ENCODE data around the gene LGSN. TPM values are rescaled to one million over a fixed set of nuclear protein-coding genes. Genes with fewer than 3 reads are reported as not detected.

The LGSN gene
- total RNA-seq, 4 donors from 2014 or later = not detected

- no peaks in the 10 kb centered on the region for H3K4me1 ChIP-seq
- ATAC-seq (no peak), DNase-seq (no peak)
- no peak overlapping the region for H3K4me3 ChIP-seq
- H3K9me3 ChIP-seq = no peaks in the 10 kb centered on the region
- TF ChIP-seq POLR2A (IDR thresholded peaks at IDR 0.05) (no peak), CTCF (IDR thresholded peaks at IDR 0.05 in 4 of 5, conservative IDR thresholded peaks at IDR 0.05 in 1 of 5) (no peak)
- in situ Hi-C loops (cut with MboI; ENCODE audit: low sequenced_read_pairs in 4 of 4) = no loop called here
- intact Hi-C loops (cut with DNase I; ENCODE audit: low total_unique reads) = no loop called here
- no peaks in the 10 kb centered on the region for H3K27me3 ChIP-seq
- no peak overlapping the region for H3K27ac ChIP-seq
- H3K36me3 ChIP-seq = no peaks in the 10 kb centered on the region
Measured at GRCh38 chr6:63316113-63316512, 3.7 kb downstream of the LGSN start.

GRCh38 chr6:63313111-63313510 is 6.7 kb downstream of the LGSN start:
- no peaks in the 10 kb centered on the region for H3K9me3 ChIP-seq
- no peak for TF ChIP-seq CTCF (IDR thresholded peaks at IDR 0.05 in 4 of 5, conservative IDR thresholded peaks at IDR 0.05 in 1 of 5)
- no peak for TF ChIP-seq POLR2A (IDR thresholded peaks at IDR 0.05)
- intact Hi-C loops (cut with DNase I; ENCODE audit: low total_unique reads) (no loop called here), in situ Hi-C loops (cut with MboI; ENCODE audit: low sequenced_read_pairs in 4 of 4) (no loop called here)
- DNase-seq (no peak), ATAC-seq (no peak)
- no peak overlapping the region for H3K4me3 ChIP-seq
- H3K27ac ChIP-seq = no peak overlapping the region
- H3K27me3 ChIP-seq = no peaks in the 10 kb centered on the region
- H3K4me1 ChIP-seq = no peaks in the 10 kb centered on the region
- no peaks in the 10 kb centered on the region for H3K36me3 ChIP-seq

- ATAC-seq (peak; percentile 65), DNase-seq (no peak)
- intact Hi-C loops (cut with DNase I; ENCODE audit: low total_unique reads) = no loop called here
- in situ Hi-C loops (cut with MboI; ENCODE audit: low sequenced_read_pairs in 4 of 4) = no loop called here
- Histone ChIP-seq H3K9me3 (no peaks in the 10 kb centered on the region), H3K4me1 (no peaks in the 10 kb centered on the region), H3K27ac (no peak overlapping the region), H3K27me3 (no peaks in the 10 kb centered on the region), H3K4me3 (no peak overlapping the region), H3K36me3 (no peaks in the 10 kb centered on the region)
- peak in 1 of 5 experiments; percentile 14 for TF ChIP-seq CTCF (IDR thresholded peaks at IDR 0.05 in 4 of 5, conservative IDR thresholded peaks at IDR 0.05 in 1 of 5)
- no peak for TF ChIP-seq POLR2A (IDR thresholded peaks at IDR 0.05)
Measured at GRCh38 chr6:63307581-63308246, 12.1 kb downstream of the LGSN start.

- TF ChIP-seq CTCF (IDR thresholded peaks at IDR 0.05 in 4 of 5, conservative IDR thresholded peaks at IDR 0.05 in 1 of 5) (no peak), POLR2A (IDR thresholded peaks at IDR 0.05) (no peak)
- Histone ChIP-seq H3K4me3 (no peak overlapping the region), H3K9me3 (no peaks in the 10 kb centered on the region), H3K27ac (no peak overlapping the region), H3K27me3 (no peaks in the 10 kb centered on the region), H3K36me3 (no peaks in the 10 kb centered on the region), H3K4me1 (no peaks in the 10 kb centered on the region)
- in situ Hi-C loops (cut with MboI; ENCODE audit: low sequenced_read_pairs in 4 of 4) (no loop called here), intact Hi-C loops (cut with DNase I; ENCODE audit: low total_unique reads) (no loop called here)
- no peak for ATAC-seq
- no peak for DNase-seq
Measured at GRCh38 chr6:63306420-63306819, 13.4 kb downstream of the LGSN start.

GRCh38 chr6:63305277-63305676 is 14.5 kb downstream of the LGSN start:
- Histone ChIP-seq H3K27me3 (no peaks in the 10 kb centered on the region), H3K36me3 (no peaks in the 10 kb centered on the region), H3K27ac (no peak overlapping the region), H3K9me3 (no peaks in the 10 kb centered on the region), H3K4me3 (no peak overlapping the region), H3K4me1 (no peaks in the 10 kb centered on the region)
- DNase-seq (no peak), ATAC-seq (no peak)
- intact Hi-C loops (cut with DNase I; ENCODE audit: low total_unique reads) = no loop called here
- no peak for TF ChIP-seq POLR2A (IDR thresholded peaks at IDR 0.05)
- TF ChIP-seq CTCF (IDR thresholded peaks at IDR 0.05 in 4 of 5, conservative IDR thresholded peaks at IDR 0.05 in 1 of 5) = no peak
- in situ Hi-C loops (cut with MboI; ENCODE audit: low sequenced_read_pairs in 4 of 4) = no loop called here

Measured in gastrocnemius medialis (tissue), 4 donors.